ENCODE results near the gene HLTF.

DNA sequence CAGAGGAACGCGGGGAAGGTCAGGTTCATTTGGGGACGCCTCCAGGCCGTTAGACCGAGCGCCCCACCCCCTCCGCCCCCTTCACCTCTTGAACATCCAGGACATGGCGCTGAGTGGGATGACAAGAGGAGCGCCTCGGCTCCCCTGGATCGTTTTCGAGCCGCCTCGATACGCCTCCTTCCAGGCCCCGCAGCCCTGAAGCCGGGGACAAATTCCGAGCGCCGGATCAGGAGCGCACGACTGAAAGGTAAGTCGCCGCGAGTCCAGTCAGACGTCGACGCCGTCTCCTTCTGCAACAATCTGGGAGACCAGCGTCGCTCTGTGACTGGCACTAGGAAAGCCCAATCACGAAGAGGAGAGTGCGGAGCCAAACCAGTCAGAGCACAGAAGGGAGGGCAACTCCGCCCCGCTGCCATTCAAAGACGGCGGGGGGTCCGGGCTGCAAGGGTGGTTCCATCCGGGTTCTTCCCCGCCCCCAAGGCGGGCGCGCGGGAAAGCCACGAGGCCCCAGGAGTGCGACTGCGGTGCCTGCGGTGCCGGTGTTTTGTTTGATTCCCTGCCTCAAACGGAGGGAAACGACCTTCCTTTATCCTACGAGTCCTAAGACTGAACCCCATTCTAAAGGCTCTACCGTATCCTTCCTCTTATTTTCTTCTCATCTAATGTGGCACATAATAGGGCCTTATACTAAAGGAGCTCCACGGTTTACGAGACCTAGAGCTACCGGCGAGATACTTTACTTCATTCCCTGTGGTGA is at the start of gene HLTF:
- TF ChIP-seq EZH2phosphoT487 (IDR thresholded peaks at IDR 0.05; ENCODE audit: insufficient read depth, low read depth) (no peak), EZH2 (IDR thresholded peaks at IDR 0.05; ENCODE audit: insufficient read depth, poor library complexity, severe bottlenecking) (no peak)
